Endothelial cell of umbilical vein (primary cell): ENCODE results near the gene NDUFS6.

Experiments
- CTCF ChIP-seq, 2 donors: IDR thresholded peaks; 1 replicate in 1 of 2; 2 replicates in 1 of 2; pipeline ENCODE4 v1.5.1; 2011; ENCODE audit warnings: low read length in 2 of 2, mild to moderate bottlenecking in 2 of 2, moderate library complexity in 2 of 2, control low read depth in 1 of 2, inconsistent platforms in 1 of 2, low read depth in 1 of 2; ENCODE audit not compliant: insufficient read depth in 1 of 2; ENCODE audit errors: extremely low read depth in 1 of 2
- EZH2 ChIP-seq: IDR thresholded peaks from 2 replicates; pipeline ENCODE4 v1.6.1; 2012; ENCODE audit warnings: borderline replicate concordance, low read depth, mild to moderate bottlenecking, moderate library complexity, low read length, inconsistent platforms; ENCODE audit not compliant: severe bottlenecking
- GATA2 ChIP-seq: IDR thresholded peaks from 2 replicates; pipeline ENCODE4 v1.7.0; 2011; ENCODE audit warnings: low read depth, mild to moderate bottlenecking, moderate library complexity, mixed read lengths, low read length; ENCODE audit not compliant: insufficient read length, insufficient read depth
- MAX ChIP-seq: IDR thresholded peaks from 2 replicates; pipeline ENCODE4 v1.6.1; 2011; ENCODE audit not compliant: insufficient read depth, insufficient read length
- MYC ChIP-seq: IDR thresholded peaks from one replicate; pipeline ENCODE4 v1.6.1; 2011; ENCODE audit warnings: mild to moderate bottlenecking, low read depth, low read length
- POLR2A ChIP-seq: IDR thresholded peaks from 2 replicates; pipeline ENCODE4 v1.6.1; 2012; ENCODE audit warnings: low read depth, mild to moderate bottlenecking, control low read depth, low read length
- POLR2AphosphoS5 ChIP-seq: IDR thresholded peaks from 2 replicates; pipeline ENCODE4 v1.6.1; 2012; ENCODE audit warnings: low read depth, mild to moderate bottlenecking, control low read depth, low read length, moderate library complexity; ENCODE audit not compliant: insufficient read depth

DNA sequence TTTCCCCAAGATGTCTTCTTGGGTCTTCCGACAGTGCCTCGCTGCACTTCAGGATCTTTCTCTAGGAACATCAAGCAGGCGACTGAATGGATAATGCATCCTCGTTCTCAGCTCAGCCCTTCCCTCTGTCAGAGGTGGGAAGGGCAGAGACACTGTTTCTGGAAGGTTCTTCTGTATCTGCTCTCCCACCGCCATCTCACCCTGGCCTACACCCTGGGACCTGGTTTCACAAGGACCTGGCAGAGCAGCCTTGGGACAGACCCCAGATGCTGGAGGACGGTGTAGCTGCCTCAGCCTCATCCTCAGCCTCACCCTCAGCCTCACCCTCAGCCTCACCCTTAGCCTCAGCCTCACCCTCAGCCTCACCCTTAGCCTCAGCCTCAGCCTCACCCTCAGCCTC, 20.1 kb upstream of the NDUFS6 start:
- no peak for TF ChIP-seq CTCF (IDR thresholded peaks at IDR 0.05; ENCODE audit: extremely low read depth in 1 of 2, insufficient read depth in 1 of 2, low read depth in 1 of 2, low read length in 2 of 2)
- no peak for TF ChIP-seq POLR2A
- no peak for TF ChIP-seq POLR2AphosphoS5
- no peak for TF ChIP-seq MYC
- no peak for TF ChIP-seq GATA2
- no peak for TF ChIP-seq MAX
- TF ChIP-seq EZH2, result no peak
